Activated CD8-positive, alpha-beta memory T cell treated with anti-CD3 and anti-CD28 coated beads for 36 hours (primary cell): Measurements from ENCODE around the gene TRIM46. TPM values are rescaled to one million over a fixed set of nuclear protein-coding genes. Genes with fewer than 3 reads are reported as not detected.
"Not testable (repeated sequence)": the region's sequence is repeated elsewhere in the genome, so short reads cannot be mapped to it uniquely, and the experiment has no call there.

ENCODE experiments used
- CTCF ChIA-PET: fragments of 350-600 bp; sonication (Branson Sonifier 250); formaldehyde crosslinking; loops from one replicate; lab custom pipeline; 2021; ENCODE audit warnings: antibody characterized with exemption; lab: Charles Lee
- POLR2A ChIA-PET: fragments of 350-600 bp; sonication (Branson Sonifier 250); formaldehyde crosslinking; loops from one replicate; lab custom pipeline; 2021; ENCODE audit warnings: antibody characterized with exemption; lab: Charles Lee
- total RNA-seq, 2 experiments: library from RNA; stranded (reverse); gene quantifications; one replicate each; pipeline ENCODE4 v1.2.3, GENCODE V29; 2021

Gene TRIM46
- total RNA-seq, 2 experiments from 2014 or later: 7.3 to 7.8 TPM

GRCh38 chr1:155134880-155135414, 38.7 kb upstream of the TRIM46 start:
- ChIA-PET POLR2A (interaction anchor here (1.2 kb wide), 2 partner anchors 38 to 84 kb away, joined by 3 to 4 read pairs; partner anchors contain the start of genes ADAM15 and KRTCAP2), CTCF (interaction anchor here (1.0 to 4.0 kb wide), 6 partner anchors 32 to 59 kb away, joined by 5 to 16 read pairs (median 8); partner anchors contain the start of gene KRTCAP2)

GRCh38 chr1:155135415-155136028, 38.1 kb upstream of the TRIM46 start, which contains the start of gene SLC50A1:
Gene SLC50A1, plus strand, starts transcription at chr1:155135852. Its CDS starts 60 bp downstream, at chr1:155135912.
- POLR2A ChIA-PET: interaction anchor here (0.7 to 1.2 kb wide), 3 partner anchors 38 to 84 kb away, joined by 3 to 5 read pairs (median 4); partner anchors contain the start of genes ADAM15 and KRTCAP2
- CTCF ChIA-PET: interaction anchor here (1.0 to 4.0 kb wide), 6 partner anchors 32 to 59 kb away, joined by 5 to 16 read pairs (median 8); partner anchors contain the start of gene KRTCAP2

- ChIA-PET POLR2A (interaction anchor here (0.6 to 0.7 kb wide), 2 partner anchors 14 to 85 kb away, joined by 4 read pairs; no protein-coding TSS in a partner anchor), CTCF (interaction anchor here (1.3 to 4.0 kb wide), 5 partner anchors 30 to 57 kb away, joined by 6 to 16 read pairs (median 6); partner anchors contain the start of gene KRTCAP2)
Observed at GRCh38 chr1:155136748-155137147, 36.9 kb upstream of the TRIM46 start.

GRCh38 chr1:155137154-155137949, 36.3 kb upstream of the TRIM46 start:
- POLR2A ChIA-PET: no interaction called here

GRCh38 chr1:155139895-155140629, 33.6 kb upstream of the TRIM46 start, which contains the start of gene DPM3:
Gene DPM3, minus strand, starts transcription at chr1:155140531. Its CDS starts 291 bp downstream, at chr1:155140240.
- ChIA-PET CTCF (interaction anchor here (1.0 to 1.4 kb wide), 3 partner anchors 28 to 55 kb away, joined by 3 to 4 read pairs (median 3); partner anchors contain the start of gene KRTCAP2), POLR2A (interaction anchor here (0.6 to 0.9 kb wide), 2 partner anchors 12 to 54 kb away, joined by 3 read pairs; no protein-coding TSS in a partner anchor)

More at GRCh38 chr1:155137154-155137949, 36.3 kb upstream of the TRIM46 start:
- CTCF ChIA-PET: interaction anchor here (0.6 to 4.0 kb wide), 9 partner anchors 30 to 648 kb away, joined by 3 to 16 read pairs (median 6); partner anchors contain the start of gene KRTCAP2

- ChIA-PET CTCF (interaction anchor here (1.0 to 1.4 kb wide), 3 partner anchors 27 to 55 kb away, joined by 3 to 4 read pairs (median 3); partner anchors contain the start of gene KRTCAP2), POLR2A (interaction anchor here (0.6 to 0.9 kb wide), 2 partner anchors 12 to 54 kb away, joined by 3 read pairs; no protein-coding TSS in a partner anchor)
Observed at GRCh38 chr1:155140630-155140953, 33.1 kb upstream of the TRIM46 start.

- POLR2A ChIA-PET: no interaction called here
- CTCF ChIA-PET: no interaction called here
Observed at GRCh38 chr1:155141749-155142148, 31.9 kb upstream of the TRIM46 start.

GRCh38 chr1:155145491-155145890, 28.2 kb upstream of the TRIM46 start:
- ChIA-PET POLR2A (no interaction called here), CTCF (interaction anchor here (0.7 to 2.1 kb wide), 3 partner anchors 22 to 79 kb away, joined by 3 to 5 read pairs (median 4); no protein-coding TSS in a partner anchor)

GRCh38 chr1:155155996-155156643, 17.5 kb upstream of the TRIM46 start:
- POLR2A ChIA-PET: interaction anchor here (0.7 kb wide), 1 partner anchor 8 kb away, joined by 3 read pairs; no protein-coding TSS in a partner anchor
- CTCF ChIA-PET: not testable (repeated sequence)

GRCh38 chr1:155158991-155159390, 14.7 kb upstream of the TRIM46 start:
- POLR2A ChIA-PET: no interaction called here
- CTCF ChIA-PET: interaction anchor here (1.0 kb wide), 1 partner anchor 9 kb away, joined by 4 read pairs; no protein-coding TSS in a partner anchor

GRCh38 chr1:155160128-155160527, 13.5 kb upstream of the TRIM46 start:
- CTCF ChIA-PET: no interaction called here
- POLR2A ChIA-PET: no interaction called here

- CTCF ChIA-PET: interaction anchor here (0.6 to 1.1 kb wide), 4 partner anchors 77 to 530 kb away, joined by 3 read pairs; no protein-coding TSS in a partner anchor
- POLR2A ChIA-PET: not testable (repeated sequence)
Observed at GRCh38 chr1:155162631-155163030, 11.0 kb upstream of the TRIM46 start.

- CTCF ChIA-PET: interaction anchor here (0.9 to 1.0 kb wide), 2 partner anchors 13 to 72 kb away, joined by 3 read pairs; no protein-coding TSS in a partner anchor
- POLR2A ChIA-PET: not testable (repeated sequence)
Observed at GRCh38 chr1:155163785-155164184, 9.9 kb upstream of the TRIM46 start.

GRCh38 chr1:155164625-155165024, 9.0 kb upstream of the TRIM46 start:
- ChIA-PET POLR2A (interaction anchor here (0.6 to 0.9 kb wide), 2 partner anchors 8 to 9 kb away, joined by 3 to 9 read pairs; partner anchors contain the start of genes KRTCAP2 and TRIM46), CTCF (interaction anchor here (0.9 to 1.3 kb wide), 4 partner anchors 14 to 79 kb away, joined by 3 to 9 read pairs (median 4); no protein-coding TSS in a partner anchor)

GRCh38 chr1:155166051-155166470, 7.6 kb upstream of the TRIM46 start:
- CTCF ChIA-PET: interaction anchor here (0.5 to 10.5 kb wide), 9 partner anchors 18 to 124 kb away, joined by 3 to 94 read pairs (median 4); partner anchors contain the start of genes EFNA1 and SLC50A1
- POLR2A ChIA-PET: no interaction called here

GRCh38 chr1:155166471-155167165, 7.0 kb upstream of the TRIM46 start:
- CTCF ChIA-PET: interaction anchor here (0.5 to 10.5 kb wide), 13 partner anchors 15 to 124 kb away, joined by 3 to 94 read pairs (median 4); partner anchors contain the start of genes EFNA1 and SLC50A1
- POLR2A ChIA-PET: interaction anchor here (1.1 kb wide), 1 partner anchor 75 kb away, joined by 5 read pairs; no protein-coding TSS in a partner anchor
